Transverse colon (tissue), 3 donors: ENCODE results near the gene ZCWPW2.

Experiments used
- POLR2A ChIP-seq: fragments of 450-650 bp; IDR thresholded peaks from one replicate; pipeline ENCODE4 v1.6.1; 2016; ENCODE audit warnings: antibody characterized with exemption, mild to moderate bottlenecking, moderate library complexity
- TF ChIP-seq, protein P1 (sequence below), 5 experiments: fragments of 200-600 bp in 3 of 5; fragments of 450-650 bp in 2 of 5; sonication (generic) in 3 of 5; IDR thresholded peaks; 1 replicate in 2 of 5; 2 replicates in 3 of 5; pipeline ENCODE4 v1.5.1; 2016 to 2017; ENCODE audit warnings: antibody characterized with exemption in 5 of 5, inconsistent platforms in 3 of 5, mild to moderate bottlenecking in 2 of 5, moderate library complexity in 1 of 5

DNA sequence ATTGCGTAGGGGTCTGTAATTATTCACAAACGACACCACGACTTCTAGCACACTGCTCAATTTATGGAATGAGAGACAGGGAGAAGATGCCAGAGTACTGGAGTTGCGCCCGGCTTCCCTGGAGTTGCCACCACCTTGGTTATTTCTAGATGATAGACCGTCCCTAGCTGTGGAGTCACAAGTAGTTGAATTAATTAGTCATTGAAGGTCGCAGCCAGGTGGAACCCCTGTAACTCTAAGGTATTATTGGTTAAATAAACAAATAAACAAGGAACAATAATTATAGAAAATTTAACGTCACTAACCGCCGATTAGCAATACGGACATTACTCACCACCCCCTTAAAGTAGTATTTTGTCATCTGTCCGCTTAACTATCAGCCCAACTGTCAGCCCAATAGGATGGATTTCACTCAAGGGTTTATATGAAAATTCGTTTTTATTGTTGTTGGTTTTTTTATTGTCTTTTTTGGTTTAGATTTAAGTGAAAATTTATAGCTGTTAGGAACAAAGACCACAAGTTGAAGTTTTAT lies 1.0 kb downstream of the ZCWPW2 start:
- TF ChIP-seq POLR2A, result no peak
- TF ChIP-seq, protein P1, sequence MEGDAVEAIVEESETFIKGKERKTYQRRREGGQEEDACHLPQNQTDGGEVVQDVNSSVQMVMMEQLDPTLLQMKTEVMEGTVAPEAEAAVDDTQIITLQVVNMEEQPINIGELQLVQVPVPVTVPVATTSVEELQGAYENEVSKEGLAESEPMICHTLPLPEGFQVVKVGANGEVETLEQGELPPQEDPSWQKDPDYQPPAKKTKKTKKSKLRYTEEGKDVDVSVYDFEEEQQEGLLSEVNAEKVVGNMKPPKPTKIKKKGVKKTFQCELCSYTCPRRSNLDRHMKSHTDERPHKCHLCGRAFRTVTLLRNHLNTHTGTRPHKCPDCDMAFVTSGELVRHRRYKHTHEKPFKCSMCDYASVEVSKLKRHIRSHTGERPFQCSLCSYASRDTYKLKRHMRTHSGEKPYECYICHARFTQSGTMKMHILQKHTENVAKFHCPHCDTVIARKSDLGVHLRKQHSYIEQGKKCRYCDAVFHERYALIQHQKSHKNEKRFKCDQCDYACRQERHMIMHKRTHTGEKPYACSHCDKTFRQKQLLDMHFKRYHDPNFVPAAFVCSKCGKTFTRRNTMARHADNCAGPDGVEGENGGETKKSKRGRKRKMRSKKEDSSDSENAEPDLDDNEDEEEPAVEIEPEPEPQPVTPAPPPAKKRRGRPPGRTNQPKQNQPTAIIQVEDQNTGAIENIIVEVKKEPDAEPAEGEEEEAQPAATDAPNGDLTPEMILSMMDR (IDR thresholded peaks at IDR 0.05), result no peak
